GM13977 (cell line): Measurements from ENCODE around the gene CDH4.

ENCODE experiments used
- DNase-seq: peaks from one replicate; pipeline ENCODE4 v3.0.0; 2012; ENCODE audit warnings: low spot score
- CTCF ChIP-seq: IDR thresholded peaks from 2 replicates; pipeline ENCODE4 v1.5.1; 2012; ENCODE audit warnings: mild to moderate bottlenecking, control low read depth; ENCODE audit not compliant: insufficient read depth; ENCODE audit errors: extremely low read depth, missing control alignments
- in situ Hi-C: fragments of 300-500 bp; cut with MboI; formaldehyde crosslinking; loops from one replicate; pipeline ENCODE4 v1.12.0; 2022; ENCODE audit warnings: low sequenced_read_pairs, low pct_unique_long_range_greater_than_20kb, mixed read lengths, inconsistent platforms; ENCODE audit not compliant: unreplicated experiment

The CDH4 gene

GRCh38 chr20:61830241-61830930, 578.3 kb downstream of the CDH4 start:
- DNase-seq = no peak
- TF ChIP-seq CTCF = no peak
- in situ Hi-C loops = loop anchor here (25.0 kb wide), 1 partner anchor 93 kb away; no protein-coding TSS in a partner anchor

GRCh38 chr20:61830991-61831390, 578.9 kb downstream of the CDH4 start:
- no peak for DNase-seq
- no peak for TF ChIP-seq CTCF
- in situ Hi-C loops = loop anchor here (25.0 kb wide), 1 partner anchor 94 kb away; no protein-coding TSS in a partner anchor

GRCh38 chr20:61832181-61832580, 580.1 kb downstream of the CDH4 start:
- TF ChIP-seq CTCF = no peak
- DNase-seq = no peak
- in situ Hi-C loops = loop anchor here (25.0 kb wide), 1 partner anchor 95 kb away; no protein-coding TSS in a partner anchor

- no peak for DNase-seq
- in situ Hi-C loops = loop anchor here (25.0 kb wide), 1 partner anchor 97 kb away; no protein-coding TSS in a partner anchor
- no peak for TF ChIP-seq CTCF
These were observed 581.9 kb downstream of the CDH4 start for GRCh38 chr20:61833807-61834610.

GRCh38 chr20:61835301-61835700, 583.2 kb downstream of the CDH4 start:
- DNase-seq = no peak
- no peak for TF ChIP-seq CTCF
- in situ Hi-C loops = loop anchor here (25.0 kb wide), 1 partner anchor 98 kb away; no protein-coding TSS in a partner anchor

GRCh38 chr20:61835791-61836350, 583.8 kb downstream of the CDH4 start:
- in situ Hi-C loops = loop anchor here (25.0 kb wide), 1 partner anchor 99 kb away; no protein-coding TSS in a partner anchor
- no peak for TF ChIP-seq CTCF
- no peak for DNase-seq
